Right kidney (tissue), 1 donor: ENCODE measurements around the gene EVI5.

Source experiments
- DNase-seq: peaks from one replicate; pipeline ENCODE4 v3.0.0-alpha.2; 2016

Gene EVI5

GRCh38 chr1:92511541-92511940 is 273.4 kb downstream of the EVI5 start:
- DNase-seq, result no peak

GRCh38 chr1:92509619-92510018 is 275.3 kb downstream of the EVI5 start:
- no peak for DNase-seq

- DNase-seq, result no peak
Measured at GRCh38 chr1:92505015-92505692, 279.8 kb downstream of the EVI5 start.

GRCh38 chr1:92504291-92505014 is 280.5 kb downstream of the EVI5 start:
- DNase-seq, result no peak

GRCh38 chr1:92503926-92504285 is 281.0 kb downstream of the EVI5 start:
- DNase-seq, result no peak

GRCh38 chr1:92503043-92503925 is 281.6 kb downstream of the EVI5 start:
- DNase-seq, result no peak

GRCh38 chr1:92502247-92502646 is 282.7 kb downstream of the EVI5 start:
- DNase-seq, result no peak

- no peak for DNase-seq
Measured at GRCh38 chr1:92500552-92500951, 284.4 kb downstream of the EVI5 start.

GRCh38 chr1:92495392-92496063 is 289.4 kb downstream of the EVI5 start:
- no peak for DNase-seq

GRCh38 chr1:92494485-92495141 is 290.3 kb downstream of the EVI5 start:
- no peak for DNase-seq

- no peak for DNase-seq
Measured at GRCh38 chr1:92493139-92493538, 291.8 kb downstream of the EVI5 start.

GRCh38 chr1:92488832-92489231 is 296.1 kb downstream of the EVI5 start:
- no peak for DNase-seq

GRCh38 chr1:92488416-92488815 is 296.5 kb downstream of the EVI5 start:
- DNase-seq, result no peak

GRCh38 chr1:92487078-92487605 is 297.8 kb downstream of the EVI5 start:
- peak; percentile 20 for DNase-seq

GRCh38 chr1:92486251-92487077 is 298.4 kb downstream of the EVI5 start, which contains the start of gene GFI1:
Gene GFI1, minus strand, starts transcription at chr1:92486925. Its CDS starts 3,438 bp downstream, at chr1:92483487.
- DNase-seq, result peak; percentile 74

GRCh38 chr1:92485381-92486250 is 299.3 kb downstream of the EVI5 start:
- peak; percentile 69 for DNase-seq

GRCh38 chr1:92484472-92485380 is 300.2 kb downstream of the EVI5 start:
- peak; percentile 85 for DNase-seq
